Cardiac muscle cell (in vitro differentiated cells and primary cell): ENCODE data around the gene PANX3. TPM values are rescaled to one million over a fixed set of nuclear protein-coding genes. Genes with fewer than 3 reads are reported as not detected.
"Not testable (repeated sequence)": the region's sequence is repeated elsewhere in the genome, so short reads cannot be mapped to it uniquely, and the experiment has no call there.

ENCODE experiments used
- DNase-seq, 2 donors: peaks; one replicate each; pipeline versions ENCODE4 v3.0.0 to v3.0.0-alpha.2; 2010 to 2017; ENCODE audit warnings: low read depth in 1 of 2, low spot score in 1 of 2
- H3K27ac ChIP-seq: fragments of 200-600 bp; sonication (generic); 2 replicates; pipeline ENCODE4 v1.5.1; 2016
- H3K27me3 ChIP-seq: fragments of 200-600 bp; sonication (generic); 2 replicates; pipeline ENCODE4 v1.6.0; 2016; ENCODE audit warnings: control low read depth
- H3K36me3 ChIP-seq: fragments of 200-600 bp; sonication (generic); 2 replicates; pipeline ENCODE4 v1.5.1; 2016; ENCODE audit warnings: control low read depth
- H3K4me1 ChIP-seq: fragments of 200-600 bp; sonication (generic); 2 replicates; pipeline ENCODE4 v1.8.1; 2017; ENCODE audit warnings: low read depth, mild to moderate bottlenecking, mixed run types
- H3K4me3 ChIP-seq: fragments of 200-600 bp; sonication (generic); 2 replicates; pipeline ENCODE4 v1.5.1; 2016; ENCODE audit warnings: mild to moderate bottlenecking
- H3K9me3 ChIP-seq: fragments of 200-600 bp; sonication (generic); 2 replicates; pipeline ENCODE4 v1.5.1; 2017; ENCODE audit warnings: low read depth, mild to moderate bottlenecking, control low read depth
- CTCF ChIP-seq: IDR thresholded peaks from 2 replicates; pipeline ENCODE4 v1.5.1; 2012; ENCODE audit warnings: low read depth, mild to moderate bottlenecking, low read length
- polyA plus RNA-seq: library from polyadenylated mRNA; unstranded; fragments of >200 nt; fragmentation: Nextera tagmentation; extraction: Ambion mirVana; gene quantifications from 2 replicates; pipeline ENCODE4 v1.2.1, GENCODE V29; 2016
- total RNA-seq: library from RNA; depleted of rRNA; stranded (reverse); fragments of >200 nt; gene quantifications from 2 replicates; pipeline ENCODE4 v1.2.3, GENCODE V29; 2016

The PANX3 gene
- total and polyA plus RNA-seq, 2 experiments from 2014 or later: not detected

- DNase-seq: no peak
- no peaks in the 10 kb centered on the region for H3K36me3 ChIP-seq
- no peak overlapping the region for H3K27ac ChIP-seq
- H3K27me3 ChIP-seq: peaks cover 5% of the 10 kb centered on the region
- no peaks in the 10 kb centered on the region for H3K4me1 ChIP-seq
- no peak overlapping the region for H3K4me3 ChIP-seq
- no peak for TF ChIP-seq CTCF
- no peaks in the 10 kb centered on the region for H3K9me3 ChIP-seq
Observed at GRCh38 chr11:124602193-124602592, 9.0 kb upstream of the PANX3 start.

- H3K4me3 ChIP-seq, H3K9me3 ChIP-seq, H3K27me3 ChIP-seq, DNase-seq, H3K4me1 ChIP-seq, H3K27ac ChIP-seq, H3K36me3 ChIP-seq: not testable (repeated sequence)
Observed at GRCh38 chr11:124602723-124603122, 8.5 kb upstream of the PANX3 start.

GRCh38 chr11:124605719-124606118 is 5.5 kb upstream of the PANX3 start:
- no peak for DNase-seq
- no peak for TF ChIP-seq CTCF
- Histone ChIP-seq H3K27me3 (no peaks in the 10 kb centered on the region), H3K27ac (no peak overlapping the region), H3K4me3 (no peak overlapping the region), H3K4me1 (no peaks in the 10 kb centered on the region), H3K9me3 (no peaks in the 10 kb centered on the region), H3K36me3 (no peaks in the 10 kb centered on the region)

GRCh38 chr11:124608147-124608546 is 3.1 kb upstream of the PANX3 start:
- no peak for DNase-seq
- H3K4me1 ChIP-seq: no peaks in the 10 kb centered on the region

GRCh38 chr11:124610295-124610694 is 933 bp upstream of the PANX3 start:
- Histone ChIP-seq H3K4me3 (no peak overlapping the region), H3K36me3 (no peaks in the 10 kb centered on the region), H3K4me1 (no peaks in the 10 kb centered on the region), H3K27ac (no peak overlapping the region), H3K9me3 (no peaks in the 10 kb centered on the region), H3K27me3 (no peaks in the 10 kb centered on the region)
- DNase-seq: no peak
- TF ChIP-seq CTCF: no peak

More at GRCh38 chr11:124608147-124608546, 3.1 kb upstream of the PANX3 start:
- TF ChIP-seq CTCF: no peak
- Histone ChIP-seq H3K27ac (no peak overlapping the region), H3K36me3 (no peaks in the 10 kb centered on the region), H3K4me3 (no peak overlapping the region), H3K9me3 (no peaks in the 10 kb centered on the region), H3K27me3 (no peaks in the 10 kb centered on the region)

- TF ChIP-seq CTCF: no peak
- H3K9me3 ChIP-seq: no peaks in the 10 kb centered on the region
- H3K4me3 ChIP-seq: no peak overlapping the region
- no peaks in the 10 kb centered on the region for H3K27me3 ChIP-seq
- H3K36me3 ChIP-seq: no peaks in the 10 kb centered on the region
- no peak overlapping the region for H3K27ac ChIP-seq
- DNase-seq: no peak
- no peaks in the 10 kb centered on the region for H3K4me1 ChIP-seq
Observed at GRCh38 chr11:124612045-124612444, 817 bp downstream of the PANX3 start.
